A549 (cell line): ENCODE data around the gene CERS3. TPM values are rescaled to one million over a fixed set of nuclear protein-coding genes. Genes with fewer than 3 reads are reported as not detected.

Source experiments
- ATAC-seq, 2 experiments: fragments of 200-7000 bp in 1 of 2; fragments of >200 bp in 1 of 2; cut with Nextera tagmentation in 1 of 2; cut with Tn5 transposase in 1 of 2; 3 replicates each; pipeline versions ENCODE4 v1.8.0 to v1.9.1; 2018 to 2020; ENCODE audit warnings: mild to moderate bottlenecking in 1 of 2, moderate library complexity in 1 of 2
- CTCF ChIA-PET: fragments of 300-600 bp; sonication (Branson Sonifier 250); formaldehyde crosslinking; extraction: SDS; loops from one replicate; lab custom pipeline; 2021; ENCODE audit warnings: antibody characterized with exemption, inconsistent platforms; lab: Yijun Ruan, JAX
- POLR2A ChIA-PET: fragments of 350-600 bp; formaldehyde crosslinking; extraction: SDS; loops from one replicate; lab custom pipeline; 2021; ENCODE audit warnings: antibody characterized with exemption, inconsistent platforms; lab: Yijun Ruan, JAX
- DNase-seq, 2 experiments: peaks; one replicate each; pipeline versions ENCODE4 v3.0.0 to v3.0.0-alpha.2; 2011 to 2016; ENCODE audit warnings: low read depth in 1 of 2, low spot score in 1 of 2
- FAIRE-seq: peaks from 2 replicates; lab custom pipeline; 2011; peaks lifted over from hg19 to GRCh38; lab: Jason Lieb, UNC
- H3K27ac ChIP-seq, 2 experiments: fragments of >200 bp; sonication (Bioruptor Twin); formaldehyde crosslinking; 3 replicates each; pipeline ENCODE4 v1.5.1; 2016 to 2017
- H3K4me1 ChIP-seq: fragments of >200 bp; sonication (Bioruptor Twin); formaldehyde crosslinking; 3 replicates; pipeline ENCODE4 v1.6.1; 2016
- H3K4me2 ChIP-seq: fragments of >200 bp; sonication (Bioruptor Twin); formaldehyde crosslinking; 3 replicates; pipeline ENCODE4 v1.6.1; 2016
- H3K4me3 ChIP-seq: fragments of >200 bp; sonication (Bioruptor Twin); formaldehyde crosslinking; 3 replicates; pipeline ENCODE4 v1.5.1; 2016
- H3K9me3 ChIP-seq: fragments of >200 bp; sonication (Bioruptor Twin); formaldehyde crosslinking; 3 replicates; pipeline ENCODE4 v1.6.1; 2016
- ATOH8 ChIP-seq: fragments of 250-450 bp; sonication (Bioruptor Pico); IDR thresholded peaks from 2 replicates; pipeline ENCODE4 v1.5.0; 2020; ENCODE audit warnings: low read depth, mild to moderate bottlenecking, moderate library complexity
- CBX2 ChIP-seq: fragments of 200-600 bp; sonication (generic); IDR thresholded peaks from 2 replicates; pipeline ENCODE4 v1.6.1; 2016; ENCODE audit warnings: low read depth, mild to moderate bottlenecking, borderline replicate concordance
- CBX8 ChIP-seq: fragments of 200-600 bp; sonication (generic); IDR thresholded peaks from 2 replicates; pipeline ENCODE4 v1.6.1; 2016
- CHD4 ChIP-seq: fragments of 200-600 bp; sonication (generic); IDR thresholded peaks from 2 replicates; pipeline ENCODE4 v1.6.1; 2016; ENCODE audit warnings: antibody characterized with exemption, mild to moderate bottlenecking, borderline replicate concordance
- E2F6 ChIP-seq: IDR thresholded peaks from 2 replicates; pipeline ENCODE4 v1.6.1; 2012; ENCODE audit warnings: low read depth, borderline replicate concordance
- EHF ChIP-seq: fragments of 250-450 bp; sonication (Bioruptor Pico); IDR thresholded peaks from 2 replicates; pipeline ENCODE4 v1.5.0; 2020; ENCODE audit warnings: mild to moderate bottlenecking
- EHMT2 ChIP-seq: fragments of 200-600 bp; sonication (generic); IDR thresholded peaks from 2 replicates; pipeline ENCODE4 v1.6.1; 2016; ENCODE audit warnings: antibody characterized with exemption, low read depth, mild to moderate bottlenecking, moderate library complexity
- EP300 ChIP-seq, 2 experiments: fragments of >200 bp; sonication (Bioruptor Twin); formaldehyde crosslinking; IDR thresholded peaks; 2 replicates in 1 of 2; 3 replicates in 1 of 2; pipeline ENCODE4 v1.6.1; 2016 to 2017
- FOSL2 ChIP-seq, 2 experiments: fragments of 450-650 bp in 1 of 2; fragments of >200 bp in 1 of 2; sonication (Bioruptor Twin) in 1 of 2; formaldehyde crosslinking; IDR thresholded peaks; 2 replicates each; pipeline versions ENCODE4 v1.5.0 to v1.6.1; 2016 to 2020; ENCODE audit warnings: mild to moderate bottlenecking in 1 of 2, moderate library complexity in 1 of 2
- GATA3 ChIP-seq: IDR thresholded peaks from 2 replicates; pipeline ENCODE4 v1.6.1; 2012; ENCODE audit warnings: borderline replicate concordance
- HMGXB4 ChIP-seq: fragments of 250-450 bp; sonication (Bioruptor Pico); IDR thresholded peaks from 2 replicates; pipeline ENCODE4 v1.5.0; 2021; ENCODE audit warnings: mild to moderate bottlenecking, moderate library complexity, borderline replicate concordance
- MAFK ChIP-seq: fragments of 450-650 bp; IDR thresholded peaks from 2 replicates; pipeline ENCODE4 v1.6.1; 2014; ENCODE audit not compliant: partially characterized antibody
- RCOR1 ChIP-seq: fragments of 150-350 bp; IDR thresholded peaks from 2 replicates; pipeline ENCODE4 v1.6.1; 2014; ENCODE audit warnings: antibody characterized with exemption, low read length, low read depth
- RFX5 ChIP-seq: fragments of 450-650 bp; IDR thresholded peaks from 2 replicates; pipeline ENCODE4 v1.7.1; 2014; ENCODE audit warnings: antibody characterized with exemption, mild to moderate bottlenecking, moderate library complexity
- SMC3 ChIP-seq: fragments of >200 bp; sonication (Bioruptor Twin); formaldehyde crosslinking; IDR thresholded peaks from 3 replicates; pipeline ENCODE4 v1.6.1; 2018; ENCODE audit warnings: inconsistent platforms
- TFCP2L1 ChIP-seq: fragments of 250-450 bp; sonication (Bioruptor Pico); IDR thresholded peaks from 2 replicates; pipeline ENCODE4 v1.5.0; 2021; ENCODE audit warnings: mild to moderate bottlenecking
- USF2 ChIP-seq: fragments of 450-650 bp; IDR thresholded peaks from 2 replicates; pipeline ENCODE4 v1.6.1; 2014; ENCODE audit warnings: antibody characterized with exemption
- ZFP36 ChIP-seq: fragments of 450-650 bp; IDR thresholded peaks from 2 replicates; pipeline ENCODE4 v1.6.1; 2014; ENCODE audit warnings: borderline replicate concordance; ENCODE audit not compliant: partially characterized antibody
- whole genome bisulfite sequencing: methylation state at CpG from one replicate; pipeline ENCODE4 v1.1.6; 2017; ENCODE audit errors: missing lambda C conversion rate; 5-methylcytosine and 5-hydroxymethylcytosine counted together
- polyA plus RNA-seq, 4 experiments: library from polyadenylated mRNA; depleted of rRNA in 3 of 4; stranded (reverse); fragments of >200 nt; fragmentation: RNase III in 1 of 4; extraction: RNeasy Plus Mini Kit Qiagen cat#74134 plus additional on column Dnase treatment in 1 of 4; gene quantifications; 2 replicates in 3 of 4; 3 replicates in 1 of 4; pipeline ENCODE4 v1.2.3, GENCODE V29; 2011 to 2017

CERS3 gene
- polyA plus RNA-seq, 2 of the 4 experiments (the other 2 are of a cell fraction), result not detected

GRCh38 chr15:100570275-100570674, 41.5 kb upstream of the CERS3 start:
- no peaks in the 10 kb centered on the region for H3K4me1 ChIP-seq
- ChIA-PET CTCF (interaction anchor here (0.7 to 6.8 kb wide), 4 partner anchors 10 to 642 kb away, joined by 3 to 120 read pairs (median 12); partner anchors contain the start of gene ADAMTS17), POLR2A (interaction anchor here (1.2 kb wide), 1 partner anchor 220 kb away, joined by 3 read pairs; no protein-coding TSS in a partner anchor)
- WGBS, result 89% methylated on average over 3 of the region's 3 CpGs
- peak in 1 of 2 experiments; percentile 27 for DNase-seq
- no peak overlapping the region for H3K4me3 ChIP-seq
- peak in 1 of 2 experiments; percentile 40; a peak in 1 of 6 replicates for ATAC-seq
- no peak for FAIRE-seq
- TF ChIP-seq RFX5 (no peak), EHF (CRISPR knock-in tag) (no peak), USF2 (peak; percentile 45; the same call in 1 of the 2 replicates), E2F6 (no peak)
- TF ChIP-seq, all 56 proteins: peak for 1
- no peaks in the 10 kb centered on the region for H3K9me3 ChIP-seq
- no peak overlapping the region for H3K27ac ChIP-seq
- no peak overlapping the region for H3K4me2 ChIP-seq

- Histone ChIP-seq H3K4me1 (no peaks in the 10 kb centered on the region), H3K4me3 (no peak overlapping the region), H3K4me2 (no peak overlapping the region), H3K27ac (no peak overlapping the region), H3K9me3 (no peaks in the 10 kb centered on the region)
- 78% methylated on average over 8 of the region's 8 CpGs for WGBS
- TF ChIP-seq FOSL2 (IDR thresholded peaks at IDR 0.05), result no peak
- no peak for TF ChIP-seq FOSL2 (CRISPR knock-in tag; IDR thresholded peaks at IDR 0.05)
- no peak for TF ChIP-seq CBX2
- no peak for TF ChIP-seq CBX8
- TF ChIP-seq ATOH8 (CRISPR knock-in tag), result no peak
- TF ChIP-seq MAFK, result no peak
- no peak for TF ChIP-seq SMC3
- no peak for TF ChIP-seq GATA3
- TF ChIP-seq EHMT2, result no peak
- TF ChIP-seq TFCP2L1, result no peak
- TF ChIP-seq HMGXB4, result no peak
- TF ChIP-seq RCOR1, result no peak
- no peak for TF ChIP-seq CHD4
- no peak for TF ChIP-seq E2F6
- TF ChIP-seq ZFP36, result no peak
- TF ChIP-seq EP300 (IDR thresholded peaks at IDR 0.05), result no peak
- ChIA-PET CTCF (interaction anchor here (0.7 to 6.8 kb wide), 2 partner anchors 22 to 223 kb away, joined by 3 to 120 read pairs; partner anchors contain the start of gene ADAMTS17), POLR2A (interaction anchor here (1.2 kb wide), 1 partner anchor 219 kb away, joined by 3 read pairs; no protein-coding TSS in a partner anchor)
- no peak for FAIRE-seq
- no peak for DNase-seq
- ATAC-seq, result no peak
Measured at GRCh38 chr15:100569391-100569790, 40.6 kb upstream of the CERS3 start.
